Effector CD4-positive, alpha-beta T cell (primary cell): ENCODE results near the gene LAMB2.

ENCODE experiments used
- DNase-seq: peaks from one replicate; pipeline ENCODE4 v3.0.0-alpha.2; 2020

Gene LAMB2

DNA sequence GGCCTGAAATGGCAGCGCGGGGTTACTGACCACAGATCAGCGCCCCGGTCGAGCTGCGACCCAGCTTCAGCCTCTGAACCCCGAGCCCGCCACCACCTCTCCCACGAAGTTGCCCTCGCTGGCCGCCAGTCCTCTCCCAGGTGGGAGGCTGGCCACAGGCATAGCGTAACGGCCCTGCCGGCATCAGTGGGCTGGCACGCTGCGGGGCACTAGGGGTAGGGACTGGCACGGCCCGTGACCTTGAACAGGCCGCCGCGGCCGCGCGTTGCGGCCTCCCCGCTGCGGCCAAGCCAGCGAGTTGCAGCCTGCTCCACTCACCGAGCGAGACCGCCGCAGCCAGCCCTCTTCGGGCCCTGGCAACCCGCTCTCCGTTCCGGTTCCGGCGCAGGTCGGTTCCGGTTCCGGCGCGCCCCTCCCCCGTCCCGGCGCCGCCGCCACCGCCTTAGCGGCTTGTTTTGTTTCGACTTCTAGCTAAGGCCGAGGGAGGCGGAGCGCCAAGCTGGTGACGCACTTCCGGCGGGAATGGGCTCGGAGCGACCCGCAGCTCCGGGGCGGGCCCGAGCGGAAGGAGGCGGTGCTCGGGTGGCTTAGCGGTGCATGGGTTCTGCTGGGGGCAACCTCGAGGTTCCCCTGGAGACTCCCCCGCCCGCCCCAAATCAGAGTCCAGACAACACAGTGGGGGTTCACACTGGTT lies 12.3 kb downstream of the LAMB2 start, which contains the start of gene USP19:
USP19 (minus strand) TSS at position 386 of the 694 bp plus-strand sequence. CDS start 1,678 bp downstream, outside the sequence.
- peak; percentile 90 for DNase-seq

- no peak for DNase-seq
Observed at GRCh38 chr3:49120096-49120437, 12.8 kb downstream of the LAMB2 start.

GRCh38 chr3:49119439-49119838 lies 13.4 kb downstream of the LAMB2 start:
- DNase-seq: no peak

DNA sequence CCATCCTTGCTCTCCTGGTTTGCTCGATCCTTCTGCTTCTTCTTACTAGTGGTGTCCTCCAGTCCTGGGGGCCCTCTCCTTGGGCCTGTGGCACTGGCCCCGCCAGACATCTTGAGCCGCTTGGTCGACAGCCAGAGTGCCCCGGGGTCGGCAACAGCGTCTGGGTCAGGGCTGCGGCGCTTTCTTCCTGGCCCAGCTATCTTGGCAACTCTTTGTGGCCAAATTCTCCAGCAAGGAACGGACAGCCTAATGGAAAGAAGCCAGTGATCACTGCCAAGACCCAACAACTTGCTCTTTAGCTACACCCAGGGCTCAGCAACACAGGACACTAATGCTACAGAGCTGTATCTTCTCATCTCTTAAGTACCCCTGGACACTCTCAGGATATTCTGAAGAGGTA lies 13.8 kb downstream of the LAMB2 start:
- DNase-seq: no peak

GRCh38 chr3:49112262-49112661 lies 20.6 kb downstream of the LAMB2 start:
- DNase-seq: no peak

GRCh38 chr3:49111347-49111746 lies 21.5 kb downstream of the LAMB2 start:
- DNase-seq: no peak

DNA sequence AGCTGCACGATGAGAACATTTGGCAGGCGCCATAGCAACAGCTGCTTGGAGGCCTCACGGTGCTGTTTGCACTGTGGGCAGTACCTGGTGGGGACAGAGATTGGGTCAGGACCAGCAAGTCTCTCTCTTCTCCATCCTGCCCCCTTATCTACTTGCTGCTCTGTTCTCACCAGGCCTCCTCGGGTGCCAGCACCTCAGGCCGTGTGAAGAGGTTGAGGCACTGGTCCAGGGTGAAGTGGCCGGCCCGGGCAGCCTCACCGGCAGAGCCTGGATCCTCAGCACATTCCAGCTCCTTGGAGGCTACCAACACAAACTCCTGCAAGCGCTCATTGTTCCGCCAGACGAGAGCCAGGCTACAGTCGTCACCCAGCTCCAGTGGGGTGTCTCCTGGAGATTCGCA lies 22.1 kb downstream of the LAMB2 start:
- DNase-seq: no peak

DNA sequence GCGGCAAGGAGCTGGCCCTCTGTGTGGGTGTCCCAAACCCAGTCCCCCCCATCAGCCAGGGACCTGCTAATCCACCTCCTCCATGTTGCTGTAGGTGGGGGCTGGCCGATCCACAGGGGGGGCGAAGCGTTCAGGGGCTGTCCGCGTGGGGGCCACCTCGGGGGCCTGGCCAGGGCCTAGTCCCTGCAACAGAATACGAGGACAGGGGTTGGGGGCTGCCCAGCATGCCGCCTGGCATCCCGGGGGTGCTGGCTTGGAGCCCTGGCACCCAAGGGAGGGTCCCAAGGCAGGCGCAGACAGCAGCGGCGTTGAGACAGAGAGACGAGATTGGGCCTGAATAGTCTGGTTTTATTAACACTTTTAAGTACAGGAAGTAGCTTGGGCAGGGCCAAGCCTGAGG lies 24.5 kb downstream of the LAMB2 start:
- no peak for DNase-seq

DNA sequence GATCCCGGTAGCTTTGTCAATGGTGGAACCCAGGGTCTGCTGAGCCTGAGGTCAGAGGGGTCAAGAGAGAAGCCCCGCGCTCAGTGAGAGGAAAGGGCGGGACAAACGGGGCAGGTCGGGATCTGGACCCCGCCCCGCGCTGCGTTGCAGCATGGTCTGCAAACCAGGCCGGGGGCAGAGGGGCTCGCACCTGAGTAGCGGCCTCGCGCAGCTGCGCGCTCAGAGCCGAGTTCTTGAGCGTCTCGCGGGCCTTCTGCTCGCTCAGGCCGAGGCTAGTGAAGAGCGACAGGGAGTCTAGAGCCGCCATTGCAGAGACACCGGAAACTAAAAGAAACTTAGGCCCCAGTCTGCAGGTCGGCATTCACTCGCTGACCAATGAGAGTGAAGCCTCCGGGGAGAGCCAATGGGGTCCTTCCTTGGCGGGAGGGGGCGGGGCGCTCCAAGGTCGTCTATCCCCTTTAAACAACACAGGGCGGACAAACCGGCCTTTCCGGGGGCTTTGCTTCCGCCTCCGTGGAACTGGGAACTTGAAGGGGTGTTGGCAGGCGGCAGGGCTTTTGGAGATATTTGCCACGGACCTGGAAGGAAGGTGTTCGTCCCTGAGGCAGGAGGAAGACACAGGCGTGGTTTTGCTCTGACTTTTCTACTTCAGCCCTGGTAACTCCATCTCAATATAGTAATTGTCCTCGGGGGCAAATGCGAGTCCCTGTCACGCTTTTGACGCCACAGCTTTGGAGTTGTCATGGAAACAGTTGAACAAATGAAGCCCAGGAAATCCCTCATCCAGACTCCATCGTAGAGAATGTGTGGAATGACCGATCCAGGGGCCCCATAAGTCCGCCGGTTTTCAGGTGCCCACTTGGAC lies 28.2 kb downstream of the LAMB2 start, which contains the start of gene QARS1:
QARS1 (minus strand) TSS at position 331 of the 865 bp plus-strand sequence; CDS start at position 307, 24 bp downstream.
- DNase-seq: peak; percentile 87

- no peak for DNase-seq
Observed at GRCh38 chr3:49104052-49104426, 28.8 kb downstream of the LAMB2 start.

- no peak for DNase-seq
Observed at GRCh38 chr3:49100046-49100615, 32.7 kb downstream of the LAMB2 start.

GRCh38 chr3:49098910-49099630 lies 33.8 kb downstream of the LAMB2 start:
- no peak for DNase-seq

GRCh38 chr3:49098429-49098828 lies 34.4 kb downstream of the LAMB2 start:
- no peak for DNase-seq

GRCh38 chr3:49093853-49094767 lies 38.7 kb downstream of the LAMB2 start, which contains the start of gene QRICH1:
Gene QRICH1, minus strand, starts transcription at chr3:49094071. Its CDS starts 17,054 bp downstream, at chr3:49077017.
- DNase-seq: peak; percentile 97

DNA sequence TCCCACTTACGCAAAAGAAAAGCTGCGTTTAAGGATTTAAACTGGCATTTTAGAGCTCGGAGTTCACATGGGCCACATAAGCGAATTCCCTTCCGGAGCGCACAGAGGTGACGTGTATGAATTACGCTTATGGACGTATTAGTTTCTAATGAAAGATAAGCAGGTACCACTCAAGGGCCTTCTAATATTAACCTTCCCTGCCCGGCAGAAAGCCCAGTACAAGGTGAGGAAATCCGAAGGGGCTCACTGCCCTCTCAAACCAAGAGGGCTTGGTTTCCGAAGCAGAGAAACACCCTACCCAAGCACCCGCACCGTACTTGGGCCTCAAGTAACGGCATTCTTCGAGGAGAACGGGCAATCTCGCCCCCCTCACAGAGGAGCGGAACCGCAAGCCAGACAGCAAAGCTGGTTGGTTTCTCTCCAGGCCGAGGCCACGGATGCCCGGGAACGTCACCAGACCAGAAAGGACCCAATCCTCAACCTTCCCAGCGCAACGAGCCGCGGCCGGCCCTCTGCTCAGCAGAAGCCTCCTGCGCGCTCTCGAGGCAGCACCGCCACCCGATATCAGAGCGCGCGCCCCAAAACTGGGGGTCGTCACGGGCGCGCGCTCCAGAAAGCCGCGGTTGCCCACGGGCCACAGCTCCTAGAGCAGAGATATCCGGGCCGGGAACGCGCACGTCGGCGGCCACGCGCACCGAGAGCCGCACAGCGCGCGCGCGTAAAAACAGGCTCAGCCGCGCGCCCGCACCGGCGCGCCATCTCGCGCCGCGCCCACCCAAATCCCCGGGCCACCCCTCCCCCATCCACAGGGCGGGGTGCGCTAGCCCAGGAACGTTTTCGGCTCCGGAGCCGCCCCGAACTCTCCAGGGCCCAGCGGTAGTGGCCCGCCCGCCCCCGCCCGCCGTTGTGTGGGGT lies 39.7 kb downstream of the LAMB2 start:
- peak; percentile 69 for DNase-seq

GRCh38 chr3:49081429-49081828 lies 51.4 kb downstream of the LAMB2 start:
- no peak for DNase-seq

DNA sequence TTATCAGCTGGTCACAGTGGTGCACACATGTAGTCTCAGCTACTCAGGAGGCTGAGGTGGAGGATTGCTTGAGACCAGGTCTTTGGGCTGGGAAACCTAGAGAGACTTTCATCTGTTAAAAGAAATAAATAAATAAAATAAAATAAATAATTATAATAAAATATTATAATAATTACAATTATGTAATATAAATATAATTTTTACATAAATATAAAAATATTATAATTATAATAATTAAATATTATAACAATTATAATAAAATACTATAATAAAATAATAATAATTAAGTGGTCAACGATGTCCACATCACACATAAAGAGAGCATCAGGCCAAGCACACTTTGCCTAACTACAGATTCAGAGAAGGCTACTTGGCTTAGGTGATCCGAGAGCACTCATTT lies 53.6 kb downstream of the LAMB2 start:
- DNase-seq: no peak

GRCh38 chr3:49076646-49077045 lies 56.2 kb downstream of the LAMB2 start:
- DNase-seq: no peak

DNA sequence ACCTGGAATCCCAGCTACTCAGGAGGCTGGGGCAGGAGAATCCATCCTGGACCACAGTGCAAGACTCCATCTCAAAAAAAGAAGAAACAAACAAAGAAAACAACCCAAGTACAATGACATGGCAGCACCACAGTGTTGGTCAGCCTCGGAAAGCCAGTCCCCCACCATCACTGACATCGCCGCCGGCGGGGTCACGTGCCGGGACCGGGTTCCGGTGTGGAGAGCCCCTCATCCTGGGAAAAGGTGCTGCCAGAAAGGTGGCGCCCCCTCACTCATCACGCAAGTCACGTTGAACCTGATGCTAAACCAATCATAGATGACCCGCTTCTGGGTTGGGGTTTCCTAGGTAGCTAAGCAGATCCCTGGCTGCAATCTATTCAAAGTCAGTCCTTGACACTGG lies 56.7 kb downstream of the LAMB2 start:
- no peak for DNase-seq
